ENCODE measurements around the gene TMEM178B.
"Not testable (repeated sequence)": the region's sequence is repeated elsewhere in the genome, so short reads cannot be mapped to it uniquely, and the experiment has no call there.

TMEM178B gene

DNA sequence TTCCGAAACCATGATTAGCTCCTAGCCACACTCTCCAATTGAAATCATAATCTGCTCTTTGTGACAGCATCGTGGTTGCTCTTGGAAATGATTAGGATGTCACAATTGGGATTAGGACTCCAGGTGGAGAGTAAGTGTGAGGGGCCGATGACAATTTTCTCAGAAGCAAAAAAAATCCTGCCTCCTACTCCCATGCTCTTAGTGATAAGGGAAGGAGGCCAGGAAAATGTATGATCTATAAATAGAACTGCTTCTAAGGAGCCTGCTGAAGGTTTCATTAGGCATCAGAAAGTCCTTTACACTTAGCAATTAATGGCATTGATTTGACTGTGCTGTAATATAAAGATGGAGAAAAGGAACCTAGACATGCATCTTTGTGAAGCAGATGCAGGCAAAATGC is 251.0 kb downstream of the TMEM178B start:
- FAIRE-seq, result no peak

DNA sequence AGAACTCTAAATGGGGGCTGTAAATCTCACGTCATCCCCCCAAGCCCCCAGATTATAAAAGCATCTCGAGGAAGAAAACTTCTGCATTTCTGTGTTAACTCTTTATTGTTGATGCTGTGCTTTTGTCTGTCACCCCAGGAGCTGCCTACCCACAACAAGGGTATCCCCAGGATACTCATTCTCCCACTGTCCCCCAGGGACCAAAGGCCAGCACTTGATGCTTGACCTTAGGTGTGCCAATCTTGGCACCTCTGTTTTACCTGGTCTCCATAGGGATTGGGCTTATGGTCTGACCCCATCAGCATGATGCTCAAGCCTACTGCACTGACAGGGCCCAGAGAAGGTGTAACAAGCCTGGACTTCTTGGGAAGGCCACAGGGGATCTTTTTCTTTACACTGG is 251.4 kb downstream of the TMEM178B start:
- no peak for FAIRE-seq

DNA sequence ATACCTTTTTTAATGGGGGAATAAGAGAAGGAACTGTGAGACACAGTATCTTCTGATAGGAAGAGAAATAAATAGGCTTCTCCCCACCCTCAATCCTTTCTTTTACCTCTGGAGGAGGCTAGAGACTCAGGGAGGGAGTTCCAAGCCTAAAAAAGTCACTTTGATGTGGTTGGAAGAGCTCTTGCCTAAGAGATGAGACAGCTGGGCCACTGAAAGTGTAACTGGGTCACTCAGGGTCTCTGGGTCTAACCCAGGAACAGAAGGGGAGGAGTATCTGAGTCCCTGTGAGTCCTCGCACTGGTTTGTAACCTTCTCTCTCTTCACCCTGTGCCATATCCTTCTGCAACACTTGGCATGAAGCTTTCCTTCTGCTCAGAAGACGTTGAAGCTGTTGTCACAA is 254.4 kb downstream of the TMEM178B start:
- no peak for FAIRE-seq

DNA sequence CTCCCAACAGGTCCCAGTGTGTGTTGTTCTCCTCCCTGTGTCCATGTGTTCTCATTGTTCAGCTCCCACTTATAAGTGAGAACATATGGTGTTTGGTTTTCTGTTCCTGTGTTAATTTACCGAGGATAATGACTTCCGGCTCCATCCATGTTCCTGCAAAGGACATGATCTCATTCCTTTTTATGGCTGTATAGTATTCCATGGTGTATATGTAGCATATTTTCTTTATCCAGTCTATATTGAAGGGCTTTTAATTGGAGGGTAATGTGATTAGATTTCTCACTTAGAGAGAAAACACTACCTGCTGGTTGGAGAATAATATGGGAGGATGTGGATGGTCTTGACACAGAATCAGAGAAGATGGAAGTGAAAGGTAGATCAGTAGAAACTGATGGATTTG is 256.4 kb downstream of the TMEM178B start:
- FAIRE-seq, result not testable (repeated sequence)

DNA sequence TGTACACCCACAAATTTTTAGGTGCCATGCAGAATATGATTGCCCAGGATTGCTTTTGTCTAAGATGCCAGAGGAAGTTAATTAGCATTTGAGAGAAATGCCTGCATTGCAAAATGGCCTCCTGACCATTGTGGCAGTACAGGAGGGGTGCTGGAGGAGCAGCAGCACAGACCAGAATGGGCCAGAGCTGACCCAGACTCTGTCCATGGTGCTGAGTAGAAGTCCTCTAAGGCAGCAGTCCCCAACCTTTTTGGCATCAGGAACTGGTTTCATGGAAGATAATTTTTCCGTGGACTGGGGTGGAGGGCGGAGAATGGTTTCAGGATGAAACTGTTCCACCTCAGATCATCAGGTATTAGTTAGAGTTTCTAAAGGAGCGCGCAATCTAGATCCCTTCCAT is 259.6 kb downstream of the TMEM178B start:
- no peak for FAIRE-seq

DNA sequence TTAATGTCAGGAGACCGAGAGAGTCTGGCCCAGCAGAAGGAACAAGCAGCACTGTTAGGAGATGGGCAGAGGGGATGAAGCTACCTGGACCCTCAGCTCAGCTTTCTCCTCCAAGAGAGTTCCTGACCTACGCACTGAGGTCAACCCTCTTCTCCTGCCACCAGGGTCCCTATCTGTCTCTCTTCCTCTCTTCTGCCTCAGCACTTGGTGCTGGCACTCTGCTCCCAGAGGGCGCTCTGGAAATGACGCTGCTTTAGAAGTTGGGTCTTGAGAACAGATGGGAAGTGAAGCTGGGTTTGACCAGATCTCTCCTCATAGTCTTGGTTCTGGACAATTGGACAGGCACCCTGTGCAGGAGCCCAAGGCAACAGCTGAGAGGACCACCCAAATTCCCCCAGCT is 261.3 kb downstream of the TMEM178B start:
- no peak for FAIRE-seq

DNA sequence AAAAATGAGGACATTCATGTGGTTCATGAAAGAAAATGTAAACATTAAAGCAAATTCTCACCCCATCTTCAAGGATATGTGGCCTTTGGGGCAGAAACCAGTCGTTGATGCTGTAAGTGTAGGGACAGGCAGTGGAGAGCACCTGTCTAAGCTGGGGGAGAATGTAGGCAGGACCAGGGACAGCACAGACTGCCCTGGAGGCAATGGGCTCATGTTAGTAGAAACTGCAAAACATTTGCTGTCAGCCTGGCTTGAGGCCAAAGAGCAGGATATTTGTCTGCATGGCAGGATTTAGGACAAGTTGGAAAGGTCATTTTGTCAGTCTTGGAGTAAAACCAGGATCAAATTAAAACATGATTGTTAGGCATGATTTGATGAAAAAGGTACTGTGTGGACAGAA is 265.7 kb downstream of the TMEM178B start:
- no peak for FAIRE-seq

DNA sequence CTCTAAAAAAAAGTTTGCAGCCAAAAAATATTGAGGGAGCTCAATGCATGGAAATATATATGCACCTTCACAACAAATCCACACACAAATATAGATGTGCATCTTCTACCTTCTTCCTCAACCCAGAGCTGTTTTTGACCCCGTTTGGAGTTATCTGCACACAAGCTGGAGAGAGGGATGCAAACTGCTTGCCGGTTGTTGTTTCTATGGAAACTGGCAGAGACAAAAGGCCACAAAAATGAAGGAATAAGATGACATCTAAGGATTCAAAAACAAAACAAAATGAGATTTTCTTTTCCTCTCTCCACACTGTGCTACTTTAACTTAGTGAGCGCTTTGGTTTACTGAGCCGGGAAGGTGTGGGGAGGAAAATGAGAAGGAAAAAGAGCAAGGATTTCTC is 267.1 kb downstream of the TMEM178B start:
- no peak for FAIRE-seq

DNA sequence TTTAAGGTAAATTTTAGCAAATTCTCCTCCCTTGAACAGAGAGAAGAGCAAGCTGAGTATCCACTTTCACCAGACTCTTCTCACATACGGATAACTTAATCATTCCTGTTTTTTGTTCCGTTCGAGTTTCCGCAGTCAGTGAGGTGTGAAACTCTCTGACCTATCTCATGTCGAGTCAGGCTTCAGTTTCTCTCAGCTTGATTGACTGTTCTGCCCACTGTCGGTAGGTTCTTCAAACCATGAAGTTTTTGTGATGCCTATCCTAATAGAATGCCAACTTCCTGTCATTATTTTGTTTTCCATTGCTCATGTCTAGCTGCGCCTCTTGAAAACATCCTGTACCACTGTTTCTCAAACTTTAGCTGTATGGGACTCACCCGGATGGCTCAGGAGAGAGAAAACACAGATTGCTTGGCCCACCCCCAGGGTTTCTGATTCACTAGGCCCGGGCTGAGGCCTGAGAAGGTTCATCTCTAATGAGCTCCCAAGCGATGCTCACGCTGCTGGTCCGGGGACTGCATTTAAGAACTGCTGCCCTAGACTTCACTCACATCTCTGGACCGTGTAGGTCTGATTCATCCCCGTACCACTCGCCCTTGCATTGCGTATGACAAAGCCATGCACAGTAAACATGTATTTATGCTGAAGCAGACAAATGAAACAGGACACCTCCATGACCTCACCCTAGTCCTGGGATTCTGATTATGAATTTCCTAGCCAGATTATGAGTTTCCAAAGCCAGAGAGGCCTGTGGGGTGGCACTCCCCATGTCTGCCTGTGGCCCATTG is 269.0 kb downstream of the TMEM178B start:
- no peak for FAIRE-seq

DNA sequence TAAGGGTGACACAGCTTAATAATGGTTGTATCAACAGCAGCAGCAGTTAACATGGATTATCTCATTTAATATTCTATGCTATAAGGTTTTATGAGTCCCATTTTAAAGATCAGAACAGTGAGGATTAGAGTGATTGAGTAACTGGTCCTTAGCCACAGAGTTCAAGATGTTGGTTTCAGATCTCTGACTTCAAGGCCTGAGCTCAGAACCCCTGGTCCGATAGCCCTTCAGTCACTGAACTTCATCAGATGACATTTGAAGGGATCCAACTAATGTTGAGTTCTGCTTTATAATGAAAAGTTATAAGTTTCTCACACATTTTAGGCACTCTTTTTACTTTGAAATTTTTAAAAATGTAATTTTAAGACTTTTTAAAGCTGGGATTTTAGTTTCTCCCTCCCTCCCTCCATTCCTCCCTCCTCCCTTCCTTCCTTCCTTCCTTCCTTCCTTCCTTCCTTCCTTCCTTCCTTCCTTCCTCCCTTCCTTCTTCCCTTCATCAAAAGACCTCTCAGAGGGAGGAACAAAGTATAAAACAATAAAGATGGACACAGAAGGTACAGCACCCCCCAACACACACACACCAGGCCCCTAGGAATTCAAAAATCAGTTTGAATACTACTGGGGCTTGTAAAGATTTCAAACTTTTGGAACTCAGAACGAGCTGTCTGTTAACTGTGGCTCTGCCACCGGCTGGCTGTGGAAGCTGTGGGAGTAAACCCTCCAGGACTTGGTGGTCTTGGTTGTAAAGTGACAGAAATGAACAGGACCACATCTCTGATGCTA is 270.5 kb downstream of the TMEM178B start:
- FAIRE-seq, result no peak

DNA sequence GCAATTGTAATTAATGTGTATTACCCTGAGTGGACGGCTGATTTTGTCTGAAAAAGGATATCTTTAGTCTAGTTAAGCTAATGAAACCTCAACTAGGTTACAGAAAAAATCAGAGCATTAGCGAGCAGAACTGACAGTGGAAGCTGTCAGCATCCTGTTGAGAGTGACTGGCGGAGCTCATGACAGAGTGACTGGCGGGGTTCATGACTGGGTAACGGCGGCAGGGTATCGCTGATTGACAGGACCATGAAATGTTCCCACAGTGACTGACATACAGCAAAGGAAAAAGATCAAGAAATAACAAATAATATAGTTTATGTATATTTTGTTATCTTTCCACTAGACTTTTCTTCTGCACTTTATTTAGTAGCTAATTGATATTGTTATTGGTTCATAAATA is 274.9 kb downstream of the TMEM178B start:
- no peak for FAIRE-seq

DNA sequence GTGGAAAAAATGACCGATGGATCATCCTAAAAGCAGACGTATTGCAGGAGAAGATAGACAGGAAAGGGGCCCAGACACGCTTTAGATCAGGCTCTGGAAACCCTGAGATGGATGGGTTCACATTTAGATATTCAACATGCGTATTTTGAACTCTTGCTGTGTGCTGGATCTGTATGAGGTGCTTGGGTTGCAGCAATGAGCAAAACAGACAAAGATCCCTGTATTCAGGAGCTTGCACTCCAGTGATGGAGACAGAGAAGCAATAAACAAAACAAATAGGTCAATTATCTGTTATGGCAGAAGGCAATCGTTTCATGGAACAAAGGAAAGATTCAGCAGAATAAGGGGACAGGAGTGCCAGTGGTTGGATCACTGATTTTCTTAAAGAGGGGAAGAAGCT is 275.5 kb downstream of the TMEM178B start:
- no peak for FAIRE-seq

DNA sequence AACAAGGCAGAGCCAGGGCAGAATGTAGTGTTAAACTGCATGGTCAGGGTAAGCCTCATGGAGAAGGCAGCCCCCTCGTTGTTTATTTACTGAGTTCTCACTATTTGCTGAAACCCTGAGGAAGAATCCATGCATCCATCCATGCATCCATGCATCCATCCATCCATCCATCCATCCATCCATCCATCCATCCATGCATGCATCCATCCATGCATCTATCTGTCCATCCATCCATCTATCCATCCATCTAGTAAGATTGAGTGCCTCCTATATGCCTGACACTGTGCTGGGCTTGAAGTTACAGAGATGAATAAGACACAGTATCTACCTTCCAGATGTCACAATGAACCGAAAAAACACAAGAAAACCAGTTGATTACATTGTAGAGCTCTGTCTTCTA is 275.9 kb downstream of the TMEM178B start:
- no peak for FAIRE-seq

DNA sequence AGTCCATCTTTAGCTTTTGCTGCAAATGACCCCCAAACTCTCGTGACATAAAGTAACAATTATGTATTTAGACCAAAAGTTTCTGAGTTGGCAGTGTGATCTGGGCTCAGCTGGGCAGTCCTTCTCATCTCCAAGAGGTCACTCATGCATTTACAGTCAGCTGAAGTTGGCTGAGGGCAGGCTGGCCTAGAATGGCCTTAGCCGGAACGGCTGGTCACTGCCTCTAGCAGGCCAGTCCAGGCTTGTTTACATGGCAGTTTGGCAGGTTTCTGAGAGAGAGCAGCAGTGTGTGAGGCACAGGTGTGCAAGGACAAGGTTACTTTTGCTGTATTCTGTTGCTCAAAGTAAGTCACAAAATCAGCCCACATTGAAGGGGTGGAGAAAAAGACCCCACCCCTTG is 277.3 kb downstream of the TMEM178B start:
- no peak for FAIRE-seq

DNA sequence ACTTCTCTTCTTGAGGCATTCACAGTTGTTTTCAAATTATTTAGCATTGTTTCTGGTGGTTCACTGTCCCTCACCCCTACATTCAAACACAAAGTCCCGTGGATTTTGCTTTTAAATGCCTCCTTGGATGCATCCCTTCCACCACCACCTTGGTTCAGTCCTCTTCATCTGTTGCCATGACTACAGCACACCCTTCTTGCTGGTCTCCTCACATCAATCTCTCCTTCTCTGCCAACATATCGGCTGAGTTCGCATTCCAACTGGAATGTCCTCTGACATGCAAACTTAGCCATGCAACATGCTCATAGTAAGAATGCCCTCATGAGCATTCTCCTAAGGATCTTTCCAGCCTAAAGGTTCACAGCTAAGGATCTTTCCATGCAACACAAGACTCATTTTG is 279.1 kb downstream of the TMEM178B start:
- no peak for FAIRE-seq

DNA sequence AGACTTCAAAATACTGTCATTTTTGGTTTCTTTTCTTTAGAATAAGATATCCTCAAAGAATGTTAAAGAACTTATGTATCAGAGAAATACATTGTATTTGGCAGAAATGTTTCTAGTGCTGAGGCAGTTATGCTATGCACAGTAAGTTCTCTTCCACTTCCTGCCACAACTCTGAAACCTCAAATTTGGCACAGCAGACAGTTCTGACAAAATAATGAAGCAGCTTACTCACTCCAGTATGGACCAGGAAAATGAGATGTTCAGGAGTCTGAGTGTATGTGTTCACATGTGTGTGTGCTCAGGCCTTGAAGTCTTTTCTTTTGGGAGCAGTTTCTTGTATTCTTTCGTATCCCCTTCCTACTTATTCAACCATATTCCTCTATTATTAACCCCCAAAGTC is 280.4 kb downstream of the TMEM178B start:
- FAIRE-seq, result no peak

DNA sequence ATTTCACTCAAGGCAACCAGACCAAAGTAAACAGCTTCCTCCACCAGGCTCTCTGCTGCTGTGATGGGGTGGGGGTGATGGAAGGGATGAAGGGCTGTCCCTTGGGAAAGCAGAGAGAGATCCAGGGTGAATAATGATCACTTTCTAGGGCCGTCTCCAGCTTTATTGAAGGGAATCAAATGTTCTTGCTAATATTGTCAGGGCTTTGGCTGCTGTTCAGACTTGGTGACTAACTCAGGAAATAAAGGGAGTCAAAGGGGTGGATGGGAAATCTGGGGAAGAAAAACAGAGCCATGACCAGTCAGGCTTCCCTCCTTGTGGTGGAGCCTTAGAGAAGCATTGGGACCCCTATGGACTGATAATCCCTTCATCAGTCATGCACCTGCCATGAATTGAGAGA is 281.2 kb downstream of the TMEM178B start:
- FAIRE-seq, result no peak

DNA sequence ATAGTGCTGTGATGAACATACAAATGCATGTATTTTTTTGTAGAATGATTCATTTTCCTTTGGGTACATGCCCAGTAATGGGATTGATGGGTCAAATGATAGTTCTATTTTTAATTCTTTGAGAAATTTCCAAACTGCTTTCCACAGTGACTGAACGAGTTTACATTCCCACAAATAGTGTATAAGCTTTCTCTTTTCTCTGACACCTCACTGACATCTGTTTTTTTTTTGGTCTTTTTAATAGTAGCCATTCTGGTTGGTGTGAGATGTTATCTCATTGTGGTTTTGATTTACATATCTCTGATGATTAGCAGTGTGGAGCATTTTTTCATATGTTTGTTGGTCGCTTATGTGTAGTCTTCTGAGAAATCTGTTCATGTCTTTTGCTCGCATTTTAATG is 282.3 kb downstream of the TMEM178B start:
- FAIRE-seq, result no peak

DNA sequence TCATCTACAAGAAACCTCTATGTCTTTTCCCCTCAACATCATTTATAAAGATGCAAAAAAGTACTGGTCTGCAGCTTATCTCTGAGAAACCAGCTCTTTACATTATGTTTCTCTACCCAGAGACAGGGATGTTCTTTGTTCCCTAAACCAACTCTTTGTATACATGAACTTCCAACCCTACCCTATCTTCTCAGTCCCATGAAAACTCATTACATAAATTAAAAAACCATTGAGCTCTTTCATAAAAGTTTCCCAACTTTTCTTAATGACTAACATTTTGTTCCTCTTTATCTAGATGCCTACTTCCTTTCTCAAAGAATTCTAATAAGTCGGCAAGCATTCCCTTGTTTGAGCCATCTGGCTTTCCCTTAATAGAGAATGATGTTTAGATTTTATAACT is 284.5 kb downstream of the TMEM178B start:
- no peak for FAIRE-seq

DNA sequence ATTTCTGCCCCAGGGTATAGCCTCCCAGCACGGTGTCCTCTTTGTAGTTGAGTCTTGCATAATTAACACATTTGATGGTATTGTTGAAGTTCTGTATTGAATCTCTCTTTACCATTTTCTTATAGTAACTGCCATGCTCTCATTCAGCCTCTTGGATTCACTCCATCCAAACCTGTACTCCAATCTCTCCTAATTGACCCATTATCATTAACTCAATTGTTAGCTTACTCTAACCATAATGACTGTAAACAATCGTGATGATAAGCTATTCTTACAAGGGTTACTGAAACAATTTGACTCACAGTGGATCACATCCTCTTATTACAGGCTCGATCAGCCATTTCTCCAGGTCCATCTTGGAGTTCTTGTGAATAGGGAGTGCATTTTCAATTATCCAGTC is 285.4 kb downstream of the TMEM178B start:
- FAIRE-seq, result peak; percentile 49

DNA sequence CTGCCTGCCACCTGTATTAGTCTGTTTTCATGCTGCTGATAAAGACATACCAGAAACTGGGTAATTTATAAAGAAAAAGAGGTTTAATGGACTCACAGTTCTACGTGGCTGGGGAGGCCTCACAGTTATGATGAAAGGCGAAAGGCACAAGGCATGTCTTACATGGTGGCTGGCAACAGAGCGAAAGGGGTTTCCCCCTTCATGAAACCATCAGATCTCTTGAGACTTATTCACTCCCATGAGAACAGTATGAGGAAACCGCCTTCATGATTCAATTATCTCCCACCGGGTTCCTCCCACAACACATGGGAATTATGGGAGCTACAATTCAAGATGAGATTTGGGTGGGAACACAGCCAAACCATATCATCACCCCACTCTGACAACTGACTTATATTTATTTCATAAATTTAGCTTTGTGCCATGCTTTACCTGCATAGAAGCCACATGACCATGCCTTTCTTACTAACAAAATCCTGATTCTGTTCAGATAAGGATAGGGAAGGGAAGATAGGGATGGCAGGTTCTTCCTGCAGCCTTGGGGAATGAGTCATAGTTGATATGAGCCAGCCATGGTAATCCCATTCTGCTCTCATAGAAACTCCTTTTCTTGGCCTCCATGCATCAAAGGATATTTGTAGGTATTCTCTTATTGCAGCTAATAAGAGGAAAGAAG is 286.0 kb downstream of the TMEM178B start:
- FAIRE-seq, result no peak

DNA sequence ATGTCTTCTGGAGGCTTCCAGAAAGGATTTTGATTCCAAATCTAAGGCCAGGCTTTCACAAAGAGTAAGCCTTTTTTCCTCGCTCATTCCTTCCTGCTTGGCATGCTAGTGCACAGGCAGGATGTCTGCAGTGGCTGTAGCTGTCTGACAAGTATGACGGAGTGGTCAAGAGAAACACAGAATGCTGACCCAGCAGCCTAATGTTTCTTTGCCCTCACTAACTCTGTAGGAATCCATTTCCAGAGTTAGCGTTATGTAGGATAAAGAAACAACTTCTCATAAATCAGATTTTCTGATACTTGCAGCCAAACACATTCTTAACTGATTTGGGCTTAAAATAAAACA is 286.5 kb downstream of the TMEM178B start:
- no peak for FAIRE-seq

DNA sequence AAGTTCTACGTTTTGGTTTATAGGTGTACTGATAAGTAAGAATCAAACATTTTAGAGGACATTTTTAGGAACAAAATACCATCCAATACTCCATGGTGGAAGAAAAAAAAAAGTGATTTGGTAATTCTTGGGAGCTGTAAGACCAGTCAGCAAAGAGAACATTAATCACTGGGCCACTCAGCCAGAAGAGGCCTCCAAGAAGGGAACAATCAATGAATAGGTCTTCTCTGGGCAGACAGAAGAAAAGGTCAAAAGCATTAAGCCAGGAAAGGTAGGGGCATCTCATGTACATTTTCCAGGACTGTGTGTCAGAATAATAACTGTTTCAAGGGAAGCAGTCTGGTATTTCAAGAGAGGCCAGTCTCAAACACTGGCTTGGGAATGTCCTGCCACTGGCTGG is 286.9 kb downstream of the TMEM178B start:
- FAIRE-seq, result no peak

DNA sequence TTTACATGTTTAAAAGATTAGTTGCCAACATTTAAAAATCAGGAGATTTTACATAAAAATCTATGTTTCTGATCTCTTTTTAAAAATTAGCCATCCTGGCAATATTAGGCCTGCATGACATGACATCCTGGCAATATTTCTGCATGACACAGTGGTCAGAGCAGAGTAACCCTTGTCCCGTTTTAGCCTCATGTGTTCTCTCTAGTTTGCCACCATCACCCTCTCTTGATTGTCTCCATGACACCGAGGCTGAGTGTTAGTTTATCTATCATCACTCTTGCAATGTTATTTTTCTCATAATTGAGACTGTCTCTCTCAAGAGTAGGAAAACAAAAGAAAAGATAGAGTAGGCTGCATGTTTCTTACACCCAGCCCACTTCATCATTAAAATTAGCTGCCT is 287.6 kb downstream of the TMEM178B start:
- FAIRE-seq, result no peak
